ENCODE data around the gene SLC15A3. TPM values are rescaled to one million over a fixed set of nuclear protein-coding genes. Genes with fewer than 3 reads are reported as not detected.
A peak's percentile ranks its signal among the peaks of the same experiment; 100 is the strongest.

SLC15A3 gene
- total RNA-seq, 1 donor from 2014 or later, result 23.1 TPM

DNA sequence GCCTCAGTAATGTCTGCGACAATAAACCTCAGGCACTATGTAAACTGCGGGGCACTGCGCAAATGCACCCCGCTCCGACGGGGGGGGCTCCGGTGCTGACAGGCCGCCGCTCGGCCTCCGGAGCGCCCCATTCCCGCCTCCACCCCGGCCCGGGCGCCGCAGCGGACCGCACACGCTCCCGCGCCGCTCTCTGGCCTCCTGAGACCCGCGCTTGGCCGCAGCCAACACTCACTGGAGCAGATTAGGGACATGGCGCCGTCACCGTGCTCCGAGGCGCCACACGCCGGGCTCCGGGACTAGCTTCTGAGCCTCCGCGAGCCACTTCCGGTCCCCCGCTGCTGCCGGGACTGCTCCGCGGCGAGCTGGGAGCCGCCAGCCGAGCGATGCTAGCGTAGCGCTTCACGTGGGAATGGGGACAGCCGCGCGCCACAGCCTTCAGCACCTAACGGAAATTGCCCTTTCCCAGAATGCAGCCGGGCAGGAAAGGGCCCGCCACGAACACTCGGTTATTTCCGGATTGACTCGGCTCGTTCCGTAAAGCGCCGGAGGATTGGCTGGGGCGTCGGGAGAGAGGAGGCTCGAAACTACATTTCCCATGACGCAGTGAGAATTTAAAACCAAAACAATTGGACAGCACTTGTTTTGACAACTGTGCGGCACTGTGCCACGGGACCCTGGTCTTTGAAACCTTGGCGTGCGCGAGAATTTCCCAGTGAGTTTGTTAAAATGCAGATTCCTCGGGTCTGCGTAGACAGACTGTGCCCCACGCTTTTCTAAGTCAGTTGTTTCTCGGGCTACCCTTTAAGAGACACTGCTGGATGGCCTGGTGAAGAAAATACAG lies 45.6 kb downstream of the SLC15A3 start, which contains the start of gene PRPF19:
PRPF19 (minus strand) TSS at position 454 of the 841 bp plus-strand sequence; CDS start at position 251, 203 bp downstream.
- peak within 1 kb of the TSS; percentile 77 to 99 for H3K4me3 ChIP-seq
- peaks cover 0 to 22% of the 10 kb centered on the region in 2 donors for H3K36me3 ChIP-seq
- TF ChIP-seq, protein P1, sequence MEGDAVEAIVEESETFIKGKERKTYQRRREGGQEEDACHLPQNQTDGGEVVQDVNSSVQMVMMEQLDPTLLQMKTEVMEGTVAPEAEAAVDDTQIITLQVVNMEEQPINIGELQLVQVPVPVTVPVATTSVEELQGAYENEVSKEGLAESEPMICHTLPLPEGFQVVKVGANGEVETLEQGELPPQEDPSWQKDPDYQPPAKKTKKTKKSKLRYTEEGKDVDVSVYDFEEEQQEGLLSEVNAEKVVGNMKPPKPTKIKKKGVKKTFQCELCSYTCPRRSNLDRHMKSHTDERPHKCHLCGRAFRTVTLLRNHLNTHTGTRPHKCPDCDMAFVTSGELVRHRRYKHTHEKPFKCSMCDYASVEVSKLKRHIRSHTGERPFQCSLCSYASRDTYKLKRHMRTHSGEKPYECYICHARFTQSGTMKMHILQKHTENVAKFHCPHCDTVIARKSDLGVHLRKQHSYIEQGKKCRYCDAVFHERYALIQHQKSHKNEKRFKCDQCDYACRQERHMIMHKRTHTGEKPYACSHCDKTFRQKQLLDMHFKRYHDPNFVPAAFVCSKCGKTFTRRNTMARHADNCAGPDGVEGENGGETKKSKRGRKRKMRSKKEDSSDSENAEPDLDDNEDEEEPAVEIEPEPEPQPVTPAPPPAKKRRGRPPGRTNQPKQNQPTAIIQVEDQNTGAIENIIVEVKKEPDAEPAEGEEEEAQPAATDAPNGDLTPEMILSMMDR (IDR thresholded peaks at IDR 0.05), result no peak
- TF ChIP-seq POLR2AphosphoS5 (IDR thresholded peaks at IDR 0.05; ENCODE audit: insufficient read depth in 1 of 2, low read depth in 1 of 2) (peak; percentile 92 to 99), POLR2A (IDR thresholded peaks at IDR 0.05) (peak in 1 of 2 donors; percentile 45)
- peaks cover 34% of the 10 kb centered on the region for H3K4me1 ChIP-seq
- H3K27ac ChIP-seq, result peak within 1 kb of the TSS; percentile 91
- peak in 1 of 2 donors; percentile 96 for DNase-seq (ENCODE audit: extremely low spot score in 2 of 2)
- no peaks in the 10 kb centered on the region for H3K9me3 ChIP-seq
- no peaks in the 10 kb centered on the region for H3K27me3 ChIP-seq
- intact Hi-C loops (cut with DNase I), result loop anchor here (5.0 to 10.0 kb wide), 2 partner anchors 64 to 1708 kb away; partner anchors contain the start of genes CCDC86, EML3 and ROM1

DNA sequence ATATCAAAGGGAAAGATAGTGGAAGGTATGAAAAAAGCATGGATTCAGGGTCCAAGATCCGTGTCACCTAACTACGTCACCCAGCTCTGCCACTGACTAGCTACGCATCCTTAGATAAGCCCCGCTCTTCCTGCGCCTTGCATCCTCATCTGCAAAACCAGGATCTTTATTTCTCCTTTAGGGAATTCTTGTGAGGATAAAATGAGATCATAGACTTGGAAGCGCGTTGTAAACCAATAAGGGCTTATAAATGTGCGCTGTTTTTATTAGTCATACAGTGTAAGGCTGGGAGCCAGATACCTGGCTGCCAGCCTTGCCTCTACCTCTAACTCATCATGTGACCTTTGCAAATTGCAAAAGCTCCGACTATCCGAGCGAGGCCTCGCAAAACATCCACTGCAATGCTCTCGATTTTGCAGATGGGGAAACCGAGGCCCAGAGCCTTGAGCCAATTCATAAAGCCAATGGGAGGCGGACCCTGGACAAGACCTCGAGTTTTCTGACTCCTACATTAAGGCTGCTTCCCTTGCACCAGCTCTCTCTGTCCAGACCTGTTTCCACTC lies 46.3 kb downstream of the SLC15A3 start:
- peaks cover 34% of the 10 kb centered on the region for H3K4me1 ChIP-seq
- no peak for DNase-seq (ENCODE audit: extremely low spot score in 2 of 2)
- no peaks in the 10 kb centered on the region for H3K9me3 ChIP-seq
- H3K27ac ChIP-seq, result peak overlapping the region; percentile 91
- no peaks in the 10 kb centered on the region for H3K27me3 ChIP-seq
- TF ChIP-seq, protein P1 (IDR thresholded peaks at IDR 0.05), result no peak
- peak in 1 of 2 donors; percentile 54 for TF ChIP-seq POLR2AphosphoS5 (IDR thresholded peaks at IDR 0.05; ENCODE audit: insufficient read depth in 1 of 2, low read depth in 1 of 2)
- H3K36me3 ChIP-seq, result peaks cover 0 to 29% of the 10 kb centered on the region in 2 donors
- H3K4me3 ChIP-seq, result peak overlapping the region; percentile 77 to 99
- intact Hi-C loops (cut with DNase I), result loop anchor here (5.0 to 10.0 kb wide), 2 partner anchors 63 to 1709 kb away; partner anchors contain the start of genes CCDC86, EML3 and ROM1

DNA sequence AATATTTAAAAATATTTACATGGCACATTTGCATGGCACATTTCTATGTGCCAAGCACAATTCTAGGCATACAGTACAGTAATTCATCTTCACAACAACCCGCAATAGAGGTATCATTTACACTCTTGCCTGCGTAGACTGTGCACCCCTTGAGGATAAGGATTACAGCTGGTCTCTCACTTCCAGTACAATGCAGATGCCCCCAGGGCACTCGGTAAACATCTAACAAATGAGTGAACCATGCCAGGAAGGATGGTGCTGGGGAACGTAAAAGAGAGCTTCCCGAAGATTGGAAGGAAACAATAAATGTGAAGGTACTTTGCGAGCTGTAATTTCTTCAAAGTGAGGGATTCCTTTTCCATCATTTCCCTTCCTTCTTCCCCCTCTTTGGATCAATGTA lies 46.9 kb downstream of the SLC15A3 start:
- Histone ChIP-seq H3K36me3 (peaks cover 0 to 35% of the 10 kb centered on the region in 2 donors), H3K4me1 (peaks cover 34% of the 10 kb centered on the region), H3K4me3 (peak overlapping the region; percentile 77 to 99), H3K27ac (peak overlapping the region; percentile 91), H3K27me3 (no peaks in the 10 kb centered on the region), H3K9me3 (no peaks in the 10 kb centered on the region)
- intact Hi-C loops (cut with DNase I), result loop anchor here (5.0 to 10.0 kb wide), 2 partner anchors 63 to 1710 kb away; partner anchors contain the start of genes CCDC86, EML3 and ROM1
- TF ChIP-seq, protein P1 (IDR thresholded peaks at IDR 0.05), result no peak
- TF ChIP-seq POLR2AphosphoS5 (IDR thresholded peaks at IDR 0.05; ENCODE audit: insufficient read depth in 1 of 2, low read depth in 1 of 2) (no peak), POLR2A (IDR thresholded peaks at IDR 0.05) (no peak)
- no peak for DNase-seq (ENCODE audit: extremely low spot score in 2 of 2)

DNA sequence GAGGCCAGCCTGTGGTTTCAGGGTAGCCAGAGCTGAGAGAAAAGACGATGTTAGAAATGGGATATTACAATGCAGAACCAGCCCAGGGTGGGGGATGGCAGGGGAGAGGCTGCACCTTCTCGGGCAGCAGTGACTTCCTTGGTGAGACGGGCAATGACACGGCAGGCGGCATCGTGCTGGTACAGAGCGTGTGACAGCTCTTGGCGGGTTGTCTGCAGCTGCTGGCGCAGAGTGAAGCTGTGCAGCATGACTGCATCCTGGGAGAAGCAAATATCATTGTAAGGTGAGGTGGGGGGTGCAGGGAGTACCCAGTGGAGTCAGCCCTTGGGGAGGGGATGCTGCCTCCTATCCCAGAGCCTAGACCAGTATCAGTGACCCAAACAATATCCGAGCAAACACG lies 49.4 kb downstream of the SLC15A3 start:
- H3K4me1 ChIP-seq, result peaks cover 34% of the 10 kb centered on the region
- no peak for TF ChIP-seq POLR2AphosphoS5 (IDR thresholded peaks at IDR 0.05; ENCODE audit: insufficient read depth in 1 of 2, low read depth in 1 of 2)
- TF ChIP-seq, protein P1 (IDR thresholded peaks at IDR 0.05), result no peak
- TF ChIP-seq POLR2A (IDR thresholded peaks at IDR 0.05), result no peak
- H3K27ac ChIP-seq, result no peak overlapping the region
- H3K36me3 ChIP-seq, result peaks cover 3 to 58% of the 10 kb centered on the region in 2 donors
- H3K27me3 ChIP-seq, result no peaks in the 10 kb centered on the region
- intact Hi-C loops (cut with DNase I), result loop anchor here (10.0 kb wide), 1 partner anchor 1712 kb away; the partner anchor contains the start of genes EML3 and ROM1
- no peak overlapping the region for H3K4me3 ChIP-seq
- no peaks in the 10 kb centered on the region for H3K9me3 ChIP-seq
- DNase-seq (ENCODE audit: extremely low spot score in 2 of 2), result no peak
